ENCODE results near the gene ASPHD2. TPM values are rescaled to one million over a fixed set of nuclear protein-coding genes. Genes with fewer than 3 reads are reported as not detected.
A peak's percentile ranks its signal among the peaks of the same experiment; 100 is the strongest.

ASPHD2 gene
- total and polyA plus RNA-seq, 2 of the 13 experiments (the other 11 are each of a cell fraction or from before 2014, with no cell fraction given) = 0.04 TPM

DNA sequence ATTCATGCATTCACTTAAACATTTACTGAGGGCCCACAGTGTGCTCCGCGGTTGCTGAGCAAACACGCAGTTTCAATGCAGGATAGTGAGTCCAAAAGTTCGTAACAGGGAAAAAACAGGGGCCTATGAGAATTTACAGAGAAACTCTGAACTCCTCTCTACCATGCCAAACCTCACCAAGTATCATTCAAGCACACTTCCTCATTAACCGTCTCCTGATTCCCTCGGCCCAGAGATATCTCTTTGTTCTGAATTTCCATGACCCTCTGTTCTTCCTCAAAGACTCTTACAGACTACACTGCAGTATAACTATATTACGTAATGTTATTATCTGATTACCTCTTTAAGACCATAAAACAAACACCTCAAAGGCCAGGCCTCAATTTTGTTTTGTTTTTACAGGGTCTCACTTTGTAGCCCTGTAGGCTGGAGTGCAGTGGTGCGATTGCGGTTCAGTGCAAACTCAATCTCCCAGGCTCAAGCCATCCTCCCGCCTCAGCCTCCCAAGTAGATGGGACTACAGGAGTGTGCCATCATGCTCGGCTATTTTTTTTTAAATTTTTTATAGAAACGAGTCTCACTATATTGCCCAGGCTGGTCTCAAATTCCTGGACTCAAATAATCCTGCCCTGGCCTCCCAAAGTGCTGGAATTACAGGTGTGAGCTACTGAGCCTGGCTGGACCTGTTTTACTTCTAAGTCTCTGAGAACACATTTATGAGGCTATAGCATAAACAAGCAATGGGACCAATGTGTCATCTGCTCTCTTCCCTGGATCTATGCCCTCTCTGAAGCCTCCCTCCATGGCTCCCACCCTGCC is 50.9 kb downstream of the ASPHD2 start (continued):
- TF ChIP-seq NR2C2 (CRISPR knock-in tag; IDR thresholded peaks at IDR 0.05; ENCODE audit: borderline replicate concordance) (no peak), SMAD1 (CRISPR knock-in tag; IDR thresholded peaks at IDR 0.05; ENCODE audit: borderline replicate concordance, low read depth) (no peak), ZNF761 (CRISPR knock-in tag; conservative IDR thresholded peaks at IDR 0.05) (no peak), MAFK (conservative IDR thresholded peaks at IDR 0.05 in 1 of 2, IDR thresholded peaks at IDR 0.05 in 1 of 2; ENCODE audit: low read length in 2 of 2) (peak in 1 of 2 experiments; percentile 21; a peak in 1 of 4 replicates), SRY (CRISPR knock-in tag; IDR thresholded peaks at IDR 0.05) (no peak), ZNF225 (CRISPR knock-in tag; IDR thresholded peaks at IDR 0.05) (no peak), SIN3A (IDR thresholded peaks at IDR 0.05; ENCODE audit: borderline replicate concordance, low read depth, low read length) (0 out of 2 replicates have a peak, but pooled peaks have one; percentile 30), SPEN (CRISPR knock-in tag; IDR thresholded peaks at IDR 0.05; ENCODE audit: low read depth) (no peak), MXI1 (IDR thresholded peaks at IDR 0.05; ENCODE audit: borderline replicate concordance, low read depth, low read length) (no peak), KLF11 (CRISPR knock-in tag; IDR thresholded peaks at IDR 0.05) (no peak), MYNN (CRISPR knock-in tag; IDR thresholded peaks at IDR 0.05; ENCODE audit: low read depth) (no peak), YEATS4 (CRISPR knock-in tag; IDR thresholded peaks at IDR 0.05; ENCODE audit: borderline replicate concordance) (peak; percentile 41; the same call in 1 of the 2 replicates), ZNF619 (CRISPR knock-in tag; IDR thresholded peaks at IDR 0.05) (no peak), SMAD9 (CRISPR knock-in tag; IDR thresholded peaks at IDR 0.05) (no peak), PHF21A (CRISPR knock-in tag; IDR thresholded peaks at IDR 0.05) (peak; percentile 43; the same call in 1 of the 2 replicates), FOXP1 (IDR thresholded peaks at IDR 0.05) (no peak), FOXP1 (CRISPR knock-in tag; IDR thresholded peaks at IDR 0.05) (no peak), JUN (CRISPR knock-in tag; IDR thresholded peaks at IDR 0.05) (no peak), ZNF224 (CRISPR knock-in tag; IDR thresholded peaks at IDR 0.05) (no peak), ARNT2 (CRISPR knock-in tag; IDR thresholded peaks at IDR 0.05; ENCODE audit: low read depth) (no peak), ATM (IDR thresholded peaks at IDR 0.05; ENCODE audit: borderline replicate concordance) (no peak), ZMYM4 (CRISPR knock-in tag; IDR thresholded peaks at IDR 0.05) (no peak), ZNF768 (CRISPR knock-in tag; IDR thresholded peaks at IDR 0.05) (no peak)
- TF ChIP-seq, protein P1, sequence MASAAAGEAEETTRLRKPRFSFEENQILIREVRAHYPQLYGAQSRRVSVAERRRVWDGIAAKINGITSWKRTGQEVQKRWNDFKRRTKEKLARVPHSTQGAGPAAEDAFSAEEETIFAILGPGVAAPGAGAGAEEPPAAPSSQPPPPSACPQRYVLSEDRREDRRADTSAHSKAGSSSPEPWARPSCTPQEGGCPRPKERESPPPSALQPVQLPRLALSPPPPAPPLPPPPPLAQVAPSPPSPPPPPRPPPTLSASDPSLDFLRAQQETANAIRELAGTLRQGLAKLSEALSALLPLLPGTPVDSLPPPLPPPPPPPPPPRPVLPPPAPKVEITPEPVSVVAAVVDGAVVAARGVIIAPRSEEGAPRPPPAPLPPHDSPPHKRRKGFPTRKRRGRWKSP (CRISPR knock-in tag; IDR thresholded peaks at IDR 0.05) = no peak
- TF ChIP-seq, protein P2, sequence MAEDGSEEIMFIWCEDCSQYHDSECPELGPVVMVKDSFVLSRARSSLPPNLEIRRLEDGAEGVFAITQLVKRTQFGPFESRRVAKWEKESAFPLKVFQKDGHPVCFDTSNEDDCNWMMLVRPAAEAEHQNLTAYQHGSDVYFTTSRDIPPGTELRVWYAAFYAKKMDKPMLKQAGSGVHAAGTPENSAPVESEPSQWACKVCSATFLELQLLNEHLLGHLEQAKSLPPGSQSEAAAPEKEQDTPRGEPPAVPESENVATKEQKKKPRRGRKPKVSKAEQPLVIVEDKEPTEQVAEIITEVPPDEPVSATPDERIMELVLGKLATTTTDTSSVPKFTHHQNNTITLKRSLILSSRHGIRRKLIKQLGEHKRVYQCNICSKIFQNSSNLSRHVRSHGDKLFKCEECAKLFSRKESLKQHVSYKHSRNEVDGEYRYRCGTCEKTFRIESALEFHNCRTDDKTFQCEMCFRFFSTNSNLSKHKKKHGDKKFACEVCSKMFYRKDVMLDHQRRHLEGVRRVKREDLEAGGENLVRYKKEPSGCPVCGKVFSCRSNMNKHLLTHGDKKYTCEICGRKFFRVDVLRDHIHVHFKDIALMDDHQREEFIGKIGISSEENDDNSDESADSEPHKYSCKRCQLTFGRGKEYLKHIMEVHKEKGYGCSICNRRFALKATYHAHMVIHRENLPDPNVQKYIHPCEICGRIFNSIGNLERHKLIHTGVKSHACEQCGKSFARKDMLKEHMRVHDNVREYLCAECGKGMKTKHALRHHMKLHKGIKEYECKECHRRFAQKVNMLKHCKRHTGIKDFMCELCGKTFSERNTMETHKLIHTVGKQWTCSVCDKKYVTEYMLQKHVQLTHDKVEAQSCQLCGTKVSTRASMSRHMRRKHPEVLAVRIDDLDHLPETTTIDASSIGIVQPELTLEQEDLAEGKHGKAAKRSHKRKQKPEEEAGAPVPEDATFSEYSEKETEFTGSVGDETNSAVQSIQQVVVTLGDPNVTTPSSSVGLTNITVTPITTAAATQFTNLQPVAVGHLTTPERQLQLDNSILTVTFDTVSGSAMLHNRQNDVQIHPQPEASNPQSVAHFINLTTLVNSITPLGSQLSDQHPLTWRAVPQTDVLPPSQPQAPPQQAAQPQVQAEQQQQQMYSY (CRISPR knock-in tag; IDR thresholded peaks at IDR 0.05) = no peak
- TF ChIP-seq, protein P3, sequence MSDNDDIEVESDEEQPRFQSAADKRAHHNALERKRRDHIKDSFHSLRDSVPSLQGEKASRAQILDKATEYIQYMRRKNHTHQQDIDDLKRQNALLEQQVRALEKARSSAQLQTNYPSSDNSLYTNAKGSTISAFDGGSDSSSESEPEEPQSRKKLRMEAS (IDR thresholded peaks at IDR 0.05) = no peak

All from HepG2 (cell line).